ENCODE results near the gene PCSK4. TPM values are rescaled to one million over a fixed set of nuclear protein-coding genes. Genes with fewer than 3 reads are reported as not detected.

PCSK4 gene
- total RNA-seq, 1 donor from 2014 or later = 7.4 TPM

DNA sequence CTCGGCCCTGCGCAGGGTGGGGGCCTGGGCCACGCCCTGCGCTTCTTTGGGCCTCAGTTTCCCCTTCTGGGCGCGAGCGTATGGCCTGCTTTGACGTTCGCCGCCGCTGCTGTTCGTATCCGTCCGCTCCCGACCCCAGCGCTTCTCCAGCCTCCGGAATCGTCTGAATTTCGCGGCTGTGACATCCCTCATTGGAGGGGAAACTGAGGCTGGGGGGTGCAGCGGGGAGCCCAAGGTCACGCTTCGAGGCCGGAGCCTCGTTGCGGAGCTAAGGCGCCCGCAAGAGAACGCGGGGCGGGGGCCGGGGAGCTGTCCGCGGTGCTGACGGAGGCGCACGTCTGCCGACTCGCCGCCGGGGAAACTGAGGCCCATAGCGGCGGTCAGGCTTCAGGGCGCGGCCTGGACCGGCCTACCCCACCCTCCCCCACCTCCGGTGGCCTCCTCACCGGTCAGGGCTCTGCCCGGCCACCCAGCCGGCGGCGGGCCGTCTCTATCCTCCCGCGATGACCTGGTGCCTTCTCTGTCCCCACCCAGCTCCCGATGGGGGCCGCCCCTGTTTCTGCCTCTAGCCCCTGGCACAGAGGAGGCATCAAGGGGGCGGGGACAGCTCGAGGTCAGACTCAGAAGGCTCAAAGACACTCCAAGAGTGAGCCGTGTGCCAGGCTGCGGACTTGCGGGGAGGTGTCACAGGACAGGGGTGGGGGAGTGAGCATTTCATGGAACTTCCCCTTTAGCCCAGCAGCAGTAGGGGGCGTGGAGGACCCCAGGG is 43.3 kb downstream of the PCSK4 start:
- Histone ChIP-seq H3K27ac (no peak overlapping the region), H3K36me3 (peaks cover 14% of the 10 kb centered on the region), H3K4me1 (peaks cover 22% of the 10 kb centered on the region), H3K9me3 (no peaks in the 10 kb centered on the region), H3K27me3 (ENCODE audit: low read depth) (peaks cover 66% of the 10 kb centered on the region), H3K4me3 (peak overlapping the region; percentile 55)
- intact Hi-C loops (cut with DNase I) = no loop called here
- ATAC-seq (no peak), DNase-seq (no peak)
- TF ChIP-seq, protein P1, sequence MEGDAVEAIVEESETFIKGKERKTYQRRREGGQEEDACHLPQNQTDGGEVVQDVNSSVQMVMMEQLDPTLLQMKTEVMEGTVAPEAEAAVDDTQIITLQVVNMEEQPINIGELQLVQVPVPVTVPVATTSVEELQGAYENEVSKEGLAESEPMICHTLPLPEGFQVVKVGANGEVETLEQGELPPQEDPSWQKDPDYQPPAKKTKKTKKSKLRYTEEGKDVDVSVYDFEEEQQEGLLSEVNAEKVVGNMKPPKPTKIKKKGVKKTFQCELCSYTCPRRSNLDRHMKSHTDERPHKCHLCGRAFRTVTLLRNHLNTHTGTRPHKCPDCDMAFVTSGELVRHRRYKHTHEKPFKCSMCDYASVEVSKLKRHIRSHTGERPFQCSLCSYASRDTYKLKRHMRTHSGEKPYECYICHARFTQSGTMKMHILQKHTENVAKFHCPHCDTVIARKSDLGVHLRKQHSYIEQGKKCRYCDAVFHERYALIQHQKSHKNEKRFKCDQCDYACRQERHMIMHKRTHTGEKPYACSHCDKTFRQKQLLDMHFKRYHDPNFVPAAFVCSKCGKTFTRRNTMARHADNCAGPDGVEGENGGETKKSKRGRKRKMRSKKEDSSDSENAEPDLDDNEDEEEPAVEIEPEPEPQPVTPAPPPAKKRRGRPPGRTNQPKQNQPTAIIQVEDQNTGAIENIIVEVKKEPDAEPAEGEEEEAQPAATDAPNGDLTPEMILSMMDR (IDR thresholded peaks at IDR 0.05) = no peak

DNA sequence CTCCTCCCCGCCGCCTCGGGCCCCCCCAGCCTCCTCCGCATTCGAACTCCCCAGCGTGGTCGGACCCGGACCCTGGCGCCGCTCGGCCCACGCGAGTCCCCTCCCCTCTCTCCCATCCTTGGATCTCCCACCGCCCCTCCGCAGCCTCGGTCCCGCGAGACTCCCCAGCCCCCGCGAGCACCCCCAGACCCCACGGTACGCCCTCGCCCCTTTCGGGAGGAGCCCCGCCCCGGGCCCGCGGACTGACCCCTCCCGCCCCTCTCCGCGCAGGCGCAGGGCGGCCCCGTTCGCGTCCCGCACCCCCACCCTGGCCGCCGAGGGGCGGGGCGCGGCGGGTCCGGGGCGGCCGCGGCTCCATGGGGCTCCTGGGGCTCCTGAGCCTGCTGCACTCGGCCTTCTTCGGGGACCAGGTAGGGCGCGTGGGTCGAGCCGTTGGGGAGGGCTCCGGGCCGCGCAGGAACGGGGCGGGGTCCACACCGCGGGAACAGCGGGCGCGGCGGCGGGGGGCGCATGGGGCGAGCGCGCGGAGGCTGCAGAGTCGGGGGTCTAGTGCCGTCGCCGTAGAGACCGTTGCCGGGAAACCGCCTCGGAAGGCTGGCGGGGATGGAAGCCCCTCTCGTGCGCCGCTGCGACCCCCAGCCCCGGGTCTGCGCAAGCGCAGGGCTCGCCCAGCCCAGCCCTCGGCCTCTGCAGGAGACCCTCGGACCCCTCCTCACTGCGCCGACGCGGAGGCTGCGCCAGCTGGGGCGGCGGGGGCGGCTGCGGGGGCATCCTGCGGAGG is 44.0 kb downstream of the PCSK4 start:
- Histone ChIP-seq H3K36me3 (peaks cover 21% of the 10 kb centered on the region), H3K9me3 (no peaks in the 10 kb centered on the region), H3K27ac (no peak overlapping the region), H3K4me1 (peaks cover 22% of the 10 kb centered on the region), H3K4me3 (peak overlapping the region; percentile 55), H3K27me3 (ENCODE audit: low read depth) (peaks cover 59% of the 10 kb centered on the region)
- ATAC-seq (peak; percentile 26 to 30), DNase-seq (no peak)
- intact Hi-C loops (cut with DNase I) = no loop called here
- TF ChIP-seq, protein P1 (IDR thresholded peaks at IDR 0.05) = no peak

DNA sequence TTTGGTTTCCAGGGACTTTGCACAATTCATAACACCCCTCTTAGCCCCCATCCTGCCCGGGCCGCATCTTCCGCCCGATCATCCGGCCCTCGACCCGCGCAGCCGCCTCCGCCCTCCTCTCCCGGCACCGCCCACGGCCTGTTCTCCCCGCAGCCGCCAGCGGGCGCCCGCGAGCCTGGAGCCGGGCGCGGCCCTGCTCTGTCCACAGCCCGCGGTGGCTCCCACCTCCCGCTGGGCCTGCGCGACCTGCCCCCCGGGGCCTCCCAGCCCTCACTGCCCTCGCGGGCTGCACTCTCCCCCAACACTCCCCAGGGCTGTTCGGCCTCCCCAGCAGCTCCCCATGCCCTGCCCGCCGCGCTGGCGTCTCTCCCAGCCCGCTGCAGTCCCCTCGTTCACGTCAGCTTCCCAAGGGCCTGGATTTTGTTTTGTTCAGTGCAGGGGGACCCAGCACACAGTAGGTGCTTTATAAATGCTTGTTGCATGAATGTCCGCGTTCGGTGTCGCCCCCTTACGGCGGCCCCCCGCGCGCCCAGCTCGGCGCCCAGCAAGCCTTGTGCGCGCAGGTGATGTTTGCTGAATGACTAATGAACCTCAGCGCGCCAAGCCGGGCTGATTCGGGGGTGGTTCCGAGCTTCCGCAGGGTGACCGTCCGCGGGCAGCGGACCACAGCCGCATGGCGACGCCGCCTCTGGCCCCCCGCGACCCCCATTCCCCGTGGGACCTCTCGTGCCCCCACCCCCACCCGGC is 44.8 kb downstream of the PCSK4 start:
- Histone ChIP-seq H3K4me1 (peaks cover 22% of the 10 kb centered on the region), H3K36me3 (peaks cover 29% of the 10 kb centered on the region), H3K9me3 (no peaks in the 10 kb centered on the region), H3K27ac (no peak overlapping the region), H3K4me3 (peak overlapping the region; percentile 55), H3K27me3 (ENCODE audit: low read depth) (peaks cover 51% of the 10 kb centered on the region)
- intact Hi-C loops (cut with DNase I) = no loop called here
- DNase-seq (peak; percentile 83), ATAC-seq (peak; percentile 92 to 94)
- TF ChIP-seq, protein P1 (IDR thresholded peaks at IDR 0.05) = peak; percentile 93

DNA sequence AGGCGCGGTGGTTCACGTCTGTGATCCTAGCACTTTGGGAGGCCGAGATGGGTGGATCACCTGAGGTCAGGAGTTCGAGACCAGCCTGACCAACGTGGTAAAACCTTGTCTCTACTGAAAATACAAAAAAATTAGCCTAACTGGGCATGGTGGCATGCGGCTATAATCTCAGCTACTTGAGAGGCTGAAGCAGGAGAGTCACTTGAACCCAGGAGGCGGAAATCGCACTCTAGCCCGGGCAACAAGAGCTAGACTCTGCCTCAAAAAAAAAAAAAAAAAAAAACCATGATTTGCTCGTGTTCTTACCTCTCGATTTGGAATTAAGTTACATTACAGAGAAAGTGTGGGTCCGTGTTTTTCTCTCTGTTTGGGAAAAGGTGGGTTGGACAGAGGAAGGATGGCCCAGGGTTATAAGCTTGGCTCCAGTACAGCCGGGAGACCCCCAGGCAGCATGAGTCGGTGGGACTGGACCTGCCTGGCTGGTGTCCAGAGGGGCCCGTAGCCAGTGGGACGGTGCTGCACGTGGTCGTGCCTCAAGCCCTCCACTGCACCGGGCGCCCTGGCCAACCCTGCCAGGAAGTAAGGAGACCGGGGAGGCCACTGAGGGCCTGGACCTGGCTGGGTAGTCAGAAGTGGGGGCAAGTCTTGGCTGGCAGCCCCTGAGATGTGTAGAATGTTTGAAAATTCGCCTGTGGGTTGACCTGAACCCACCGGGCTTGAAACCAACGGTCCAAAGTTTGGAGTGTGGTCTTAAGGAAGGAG is 48.3 kb downstream of the PCSK4 start:
- H3K9me3 ChIP-seq = no peaks in the 10 kb centered on the region
- no peak for ATAC-seq
- no peak overlapping the region for H3K27ac ChIP-seq
- no peak overlapping the region for H3K4me3 ChIP-seq
- H3K36me3 ChIP-seq = peaks cover 41% of the 10 kb centered on the region
- peaks cover 41% of the 10 kb centered on the region for H3K4me1 ChIP-seq
- DNase-seq = peak; percentile 46
- TF ChIP-seq, protein P1 (IDR thresholded peaks at IDR 0.05) = no peak
- H3K27me3 ChIP-seq (ENCODE audit: low read depth) = peaks cover 16% of the 10 kb centered on the region
- intact Hi-C loops (cut with DNase I) = no loop called here

DNA sequence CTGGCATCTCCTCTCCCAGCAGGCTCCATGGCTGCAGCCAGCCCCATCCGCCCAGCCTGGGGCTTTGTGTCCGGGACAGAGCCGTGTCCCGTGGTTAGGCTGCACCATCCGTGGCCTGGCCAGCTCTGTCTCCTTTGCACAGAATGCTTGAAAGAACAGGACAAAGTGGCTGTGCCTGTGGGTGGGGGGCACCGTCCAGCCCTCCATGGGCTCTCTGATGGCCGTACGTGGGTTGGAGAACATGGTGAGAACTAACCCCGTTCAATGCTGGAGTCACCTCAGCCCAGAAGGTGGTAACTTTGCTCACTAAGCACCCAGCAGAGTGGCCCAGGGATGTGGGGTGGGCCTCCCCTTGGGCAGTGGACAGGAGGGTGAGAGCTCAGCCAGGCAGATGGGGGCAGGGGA is 49.1 kb downstream of the PCSK4 start:
- H3K4me3 ChIP-seq = no peak overlapping the region
- ATAC-seq (no peak), DNase-seq (peak; percentile 40)
- H3K36me3 ChIP-seq = peaks cover 41% of the 10 kb centered on the region
- TF ChIP-seq, protein P1 (IDR thresholded peaks at IDR 0.05) = no peak
- H3K27ac ChIP-seq = no peak overlapping the region
- H3K27me3 ChIP-seq (ENCODE audit: low read depth) = peaks cover 8% of the 10 kb centered on the region
- H3K9me3 ChIP-seq = no peaks in the 10 kb centered on the region
- H3K4me1 ChIP-seq = peaks cover 34% of the 10 kb centered on the region
- intact Hi-C loops (cut with DNase I) = no loop called here

All from lower lobe of right lung (tissue), 2 donors.